GM19468 (cell line): Measurements from ENCODE around the gene FUBP3.
"Not testable (repeated sequence)": the region's sequence is repeated elsewhere in the genome, so short reads cannot be mapped to it uniquely, and the experiment has no call there.

Source experiments
- ATAC-seq: cut with Tn5 transposase; IDR thresholded peaks from one replicate; pipeline ENCODE4 v1.9.1; 2021; ENCODE audit warnings: mild to moderate bottlenecking, moderate library complexity, moderate number of reproducible peaks; ENCODE audit not compliant: unreplicated experiment; ENCODE audit errors: extremely low read depth

Gene FUBP3

DNA sequence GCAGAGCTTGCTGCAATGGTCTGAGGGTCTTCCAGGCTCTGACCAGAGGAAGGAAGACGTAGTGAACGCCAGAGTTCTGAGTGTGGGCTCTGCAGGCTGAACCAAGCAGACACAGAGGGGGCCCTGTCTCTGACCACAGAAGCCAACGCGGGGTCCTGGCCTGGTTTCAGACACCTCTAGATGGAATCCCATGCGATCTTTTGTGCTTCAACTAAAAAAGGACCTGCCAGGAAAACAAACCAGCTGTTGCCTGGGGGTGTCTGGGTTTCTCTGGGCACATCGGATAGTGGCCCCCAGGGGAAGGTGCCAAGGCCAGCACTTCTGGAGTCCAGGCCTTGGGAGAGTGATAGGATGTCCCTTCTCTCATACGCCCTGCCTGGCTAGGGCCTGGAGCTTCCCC is 97.9 kb downstream of the FUBP3 start:
- ATAC-seq, result no peak

DNA sequence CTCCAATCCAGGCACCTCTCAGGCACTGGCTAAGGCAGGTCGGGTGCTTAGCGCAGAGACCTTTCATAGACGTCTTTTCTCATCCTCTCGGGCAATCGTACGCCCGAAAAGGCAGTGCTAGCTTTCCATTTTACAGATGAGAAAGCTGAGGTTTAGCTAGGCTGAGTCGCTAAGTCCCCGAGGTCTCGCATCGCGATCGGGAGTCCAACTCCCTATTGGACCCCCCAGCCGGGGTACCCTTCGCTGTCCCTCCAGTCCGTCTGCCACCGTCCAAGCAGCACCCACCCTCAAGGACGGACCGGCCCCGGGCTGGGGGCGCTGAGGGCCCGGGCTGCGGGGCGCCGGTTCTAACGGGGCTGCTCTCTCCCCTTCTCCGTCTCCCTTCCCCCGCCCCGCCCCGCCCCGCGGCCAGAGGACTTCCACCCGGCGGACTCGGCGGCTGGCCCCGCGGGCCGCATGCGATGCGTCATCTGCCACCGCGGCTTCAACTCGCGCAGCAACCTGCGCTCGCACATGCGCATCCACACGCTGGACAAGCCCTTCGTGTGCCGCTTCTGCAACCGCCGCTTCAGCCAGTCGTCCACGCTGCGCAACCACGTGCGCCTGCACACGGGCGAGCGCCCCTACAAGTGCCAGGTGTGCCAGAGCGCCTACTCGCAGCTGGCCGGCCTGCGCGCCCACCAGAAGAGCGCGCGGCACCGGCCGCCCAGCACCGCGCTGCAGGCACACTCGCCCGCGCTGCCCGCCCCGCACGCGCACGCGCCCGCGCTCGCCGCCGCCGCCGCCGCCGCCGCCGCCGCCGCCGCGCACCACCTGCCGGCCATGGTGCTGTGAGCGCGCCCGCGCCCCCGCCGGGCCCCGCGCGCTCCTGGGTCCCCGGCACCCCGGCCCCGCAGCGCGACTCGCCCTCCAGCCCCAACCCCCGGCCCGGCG is 101.7 kb downstream of the FUBP3 start:
- no peak for ATAC-seq

DNA sequence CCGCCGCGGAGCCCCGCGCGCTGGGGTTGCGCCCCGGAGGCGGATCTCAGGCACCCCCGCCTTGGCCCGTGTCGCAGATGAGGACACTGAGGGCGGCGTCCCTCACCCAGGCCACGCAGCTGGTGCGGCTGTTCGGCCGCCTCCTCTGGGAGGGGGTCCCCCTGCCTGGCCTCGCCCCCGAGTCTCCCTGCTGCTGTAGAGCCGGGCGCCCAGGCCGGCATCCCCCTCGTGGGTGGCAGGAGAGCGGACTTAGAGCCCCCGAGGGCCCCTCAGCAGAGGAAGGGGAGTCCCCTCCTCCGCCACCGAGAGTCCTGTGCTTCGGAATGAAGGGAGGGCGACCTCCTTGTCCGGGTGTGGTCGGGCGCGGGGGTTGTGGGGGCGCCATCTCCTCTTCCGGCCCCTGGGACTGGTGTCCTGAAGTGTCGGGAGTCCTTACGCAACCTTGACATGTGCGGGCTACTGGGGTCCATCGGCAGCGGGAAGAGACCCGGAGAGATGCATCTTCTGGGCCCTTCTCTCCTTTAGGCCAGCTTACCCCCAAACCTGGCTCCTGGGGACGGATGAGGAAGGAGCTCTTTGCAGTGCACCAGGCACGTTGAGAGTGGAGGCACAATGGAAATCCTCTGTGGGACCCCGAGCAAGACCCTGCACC is 102.5 kb downstream of the FUBP3 start:
- ATAC-seq, result no peak

DNA sequence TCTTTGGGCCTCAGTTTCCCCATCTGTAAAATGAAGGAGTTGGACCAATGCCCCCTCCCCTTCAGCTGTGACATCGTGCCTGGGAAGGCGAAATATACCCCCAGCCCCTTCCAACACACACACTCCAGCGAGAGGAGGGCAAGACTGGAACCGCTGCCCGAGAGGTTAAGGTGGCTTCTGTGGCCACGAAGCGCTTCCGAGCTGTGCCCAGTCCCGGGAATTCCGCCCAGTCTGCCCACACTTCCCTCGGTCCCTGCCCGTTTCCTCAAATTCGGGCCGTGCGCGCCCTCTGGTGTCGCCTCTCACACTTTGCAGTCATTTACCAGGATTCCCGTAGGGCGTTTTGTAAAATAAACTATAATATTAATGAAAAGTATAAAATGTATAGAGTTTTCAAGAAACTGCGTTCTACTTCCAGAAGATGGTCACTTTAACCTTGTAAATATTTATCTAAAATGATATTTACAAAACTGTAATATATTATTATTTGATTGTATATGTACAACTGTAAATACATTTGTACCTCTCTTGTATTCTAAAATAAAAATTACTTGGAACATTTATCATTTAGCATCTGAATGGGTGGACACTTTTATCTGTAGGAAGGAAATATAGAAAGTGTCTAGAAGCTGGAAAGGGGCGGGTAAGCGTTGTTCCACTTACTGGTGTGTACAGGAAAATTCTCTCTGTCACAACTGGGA is 103.2 kb downstream of the FUBP3 start:
- ATAC-seq, result no peak

DNA sequence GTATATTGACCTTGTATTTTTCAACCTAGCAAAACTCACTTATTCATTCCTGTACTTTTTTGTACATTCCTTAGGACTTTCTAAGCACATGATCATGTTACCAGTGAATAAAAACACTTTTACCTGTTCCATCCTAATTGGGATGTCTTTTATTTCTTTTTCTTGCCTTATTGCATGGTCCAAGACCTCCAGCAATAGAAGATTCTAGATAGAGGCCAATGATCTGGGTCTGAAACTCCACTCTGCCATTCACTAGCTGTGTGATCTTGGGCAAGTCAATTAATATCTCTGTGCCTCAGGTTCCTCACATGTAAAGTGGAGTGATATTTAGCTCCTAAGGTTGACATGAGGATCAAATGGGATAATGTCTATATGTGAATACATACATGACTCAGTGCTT is 105.7 kb downstream of the FUBP3 start:
- no peak for ATAC-seq

DNA sequence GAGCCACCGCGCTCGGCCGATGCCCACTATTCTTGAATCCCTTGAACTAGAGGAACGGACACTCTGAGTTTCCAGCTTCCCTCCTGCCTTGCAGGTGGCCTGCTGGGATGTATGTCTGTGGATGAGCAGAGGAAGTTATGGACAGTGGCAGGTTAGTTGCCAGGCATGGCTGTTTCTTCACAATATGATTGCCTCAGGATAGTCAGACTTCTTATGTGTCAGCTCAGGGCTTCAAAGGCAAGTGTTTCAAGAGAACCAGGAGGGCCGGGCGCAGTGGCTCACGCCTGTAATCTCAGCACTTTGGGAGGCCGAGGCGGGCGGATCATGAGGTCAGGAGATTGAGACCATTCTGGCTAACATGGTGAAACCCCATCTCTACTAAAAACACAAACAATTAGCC is 106.6 kb downstream of the FUBP3 start:
- not testable (repeated sequence) for ATAC-seq

DNA sequence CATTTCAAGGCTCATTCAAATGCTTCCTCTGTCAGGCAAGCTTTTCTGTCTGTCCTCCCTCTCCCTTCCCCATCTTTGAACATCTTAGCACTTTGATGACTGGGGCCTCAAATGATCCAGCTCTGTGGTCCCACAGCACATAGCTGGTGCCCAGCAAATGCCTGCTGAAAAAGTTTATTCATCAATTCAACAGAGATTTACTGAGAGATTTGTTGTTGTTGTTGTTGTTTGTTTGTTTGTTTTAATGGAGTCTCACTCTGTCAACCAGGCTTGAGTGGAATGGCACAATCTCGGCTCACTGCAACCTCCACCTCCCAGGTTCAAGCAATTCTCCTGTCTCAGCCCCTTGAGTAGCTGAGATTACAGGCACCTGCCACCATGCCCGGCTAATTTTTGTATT is 108.2 kb downstream of the FUBP3 start:
- ATAC-seq, result no peak
